22Rv1 (cell line): Measurements from ENCODE around the gene CECR2.

Source experiments
- CTCF ChIP-seq: fragments of 450-650 bp; IDR thresholded peaks from 2 replicates; pipeline ENCODE4 v1.5.1; 2017; ENCODE audit warnings: mild to moderate bottlenecking
- ZFX ChIP-seq: fragments of 450-650 bp; IDR thresholded peaks from 2 replicates; pipeline ENCODE4 v1.6.1; 2017; ENCODE audit warnings: antibody characterized with exemption, borderline replicate concordance

DNA sequence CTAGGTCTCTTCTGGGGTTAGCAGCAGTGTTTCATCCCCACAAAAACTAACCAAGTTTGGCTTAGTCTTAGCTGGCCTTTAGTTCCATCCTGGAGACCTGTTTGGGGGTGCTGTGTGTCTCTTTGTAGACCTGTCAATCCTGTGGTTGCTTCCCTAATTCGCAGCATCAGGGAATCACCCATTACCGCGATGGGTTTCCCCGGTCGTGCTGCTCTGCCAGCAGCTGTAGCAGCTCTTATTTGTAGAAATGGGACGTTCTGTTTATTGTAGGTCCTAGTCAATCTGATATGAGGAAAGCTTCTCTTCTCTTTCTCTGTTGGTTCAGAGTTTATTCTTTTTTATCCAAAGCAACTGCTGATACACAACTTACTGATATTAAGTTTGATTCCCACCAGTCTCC lies 91.6 kb downstream of the CECR2 start:
- TF ChIP-seq CTCF (no peak), ZFX (no peak)
